ENCODE measurements around the gene STOM. TPM values are rescaled to one million over a fixed set of nuclear protein-coding genes. Genes with fewer than 3 reads are reported as not detected.
A peak's percentile ranks its signal among the peaks of the same experiment; 100 is the strongest.

The STOM gene
- total and polyA plus RNA-seq, 2 experiments from 2014 or later = 11.7 to 13.6 TPM

- Histone ChIP-seq H3K9me3 (ENCODE audit: low read depth) (no peaks in the 10 kb centered on the region), H3K27me3 (no peaks in the 10 kb centered on the region), H3K4me3 (no peak overlapping the region), H3K27ac (no peak overlapping the region), H3K4me1 (ENCODE audit: low read depth) (peaks cover 5% of the 10 kb centered on the region), H3K36me3 (no peaks in the 10 kb centered on the region)
- TF ChIP-seq, protein P1, sequence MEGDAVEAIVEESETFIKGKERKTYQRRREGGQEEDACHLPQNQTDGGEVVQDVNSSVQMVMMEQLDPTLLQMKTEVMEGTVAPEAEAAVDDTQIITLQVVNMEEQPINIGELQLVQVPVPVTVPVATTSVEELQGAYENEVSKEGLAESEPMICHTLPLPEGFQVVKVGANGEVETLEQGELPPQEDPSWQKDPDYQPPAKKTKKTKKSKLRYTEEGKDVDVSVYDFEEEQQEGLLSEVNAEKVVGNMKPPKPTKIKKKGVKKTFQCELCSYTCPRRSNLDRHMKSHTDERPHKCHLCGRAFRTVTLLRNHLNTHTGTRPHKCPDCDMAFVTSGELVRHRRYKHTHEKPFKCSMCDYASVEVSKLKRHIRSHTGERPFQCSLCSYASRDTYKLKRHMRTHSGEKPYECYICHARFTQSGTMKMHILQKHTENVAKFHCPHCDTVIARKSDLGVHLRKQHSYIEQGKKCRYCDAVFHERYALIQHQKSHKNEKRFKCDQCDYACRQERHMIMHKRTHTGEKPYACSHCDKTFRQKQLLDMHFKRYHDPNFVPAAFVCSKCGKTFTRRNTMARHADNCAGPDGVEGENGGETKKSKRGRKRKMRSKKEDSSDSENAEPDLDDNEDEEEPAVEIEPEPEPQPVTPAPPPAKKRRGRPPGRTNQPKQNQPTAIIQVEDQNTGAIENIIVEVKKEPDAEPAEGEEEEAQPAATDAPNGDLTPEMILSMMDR (IDR thresholded peaks at IDR 0.05; ENCODE audit: low read depth, low read length) = no peak
- no peak for DNase-seq (ENCODE audit: low read depth in 1 of 2, low spot score in 1 of 2)
These were observed 25.9 kb downstream of the STOM start for GRCh38 chr9:121344184-121344583.

DNA sequence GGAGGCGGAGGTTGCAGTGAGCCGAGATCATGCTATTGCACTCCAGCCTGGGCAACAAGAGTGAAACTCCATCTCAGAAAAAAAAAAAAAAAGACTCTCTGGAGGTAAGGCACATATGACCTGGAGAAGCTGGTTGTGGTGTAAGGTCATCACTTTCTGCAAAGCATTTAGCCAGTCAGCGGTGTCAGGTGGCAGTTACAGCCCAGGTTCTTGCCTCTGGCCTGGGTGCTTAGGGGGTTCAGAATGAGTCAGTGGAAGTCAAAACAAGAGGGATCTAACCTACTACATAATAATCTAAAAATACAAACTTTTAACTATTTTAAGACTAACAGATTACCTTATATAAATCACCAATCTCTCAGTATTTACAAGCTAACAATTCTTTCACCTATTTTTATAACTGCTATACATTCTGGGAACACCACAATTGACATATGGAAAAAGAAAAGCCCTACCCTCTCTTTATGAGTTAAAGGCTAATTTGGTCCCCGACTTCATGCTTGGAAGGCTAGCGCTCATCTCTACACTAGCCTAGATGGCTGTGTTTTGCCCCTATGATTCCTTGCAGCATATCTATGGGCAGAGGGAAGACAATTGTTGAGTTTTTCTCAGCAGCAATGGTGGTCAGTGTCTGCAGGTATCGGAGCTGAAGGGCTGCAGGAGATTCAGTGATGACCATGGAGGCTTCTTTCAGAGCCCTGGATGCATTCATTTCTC, 29.2 kb downstream of the STOM start:
- no peaks in the 10 kb centered on the region for H3K9me3 ChIP-seq (ENCODE audit: low read depth)
- H3K4me3 ChIP-seq = no peak overlapping the region
- no peaks in the 10 kb centered on the region for H3K27me3 ChIP-seq
- peaks cover 5% of the 10 kb centered on the region for H3K4me1 ChIP-seq (ENCODE audit: low read depth)
- no peak for DNase-seq (ENCODE audit: low read depth in 1 of 2, low spot score in 1 of 2)
- no peaks in the 10 kb centered on the region for H3K36me3 ChIP-seq
- TF ChIP-seq, protein P1 (IDR thresholded peaks at IDR 0.05; ENCODE audit: low read depth, low read length) = no peak
- H3K27ac ChIP-seq = no peak overlapping the region

GRCh38 chr9:121339437-121339836, 30.6 kb downstream of the STOM start:
- Histone ChIP-seq H3K36me3 (no peaks in the 10 kb centered on the region), H3K27me3 (no peaks in the 10 kb centered on the region), H3K4me1 (ENCODE audit: low read depth) (peaks cover 5% of the 10 kb centered on the region), H3K9me3 (ENCODE audit: low read depth) (no peaks in the 10 kb centered on the region), H3K27ac (peak overlapping the region; percentile 2), H3K4me3 (no peak overlapping the region)
- no peak for DNase-seq (ENCODE audit: low read depth in 1 of 2, low spot score in 1 of 2)
- TF ChIP-seq, protein P1 (IDR thresholded peaks at IDR 0.05; ENCODE audit: low read depth, low read length) = no peak

DNA sequence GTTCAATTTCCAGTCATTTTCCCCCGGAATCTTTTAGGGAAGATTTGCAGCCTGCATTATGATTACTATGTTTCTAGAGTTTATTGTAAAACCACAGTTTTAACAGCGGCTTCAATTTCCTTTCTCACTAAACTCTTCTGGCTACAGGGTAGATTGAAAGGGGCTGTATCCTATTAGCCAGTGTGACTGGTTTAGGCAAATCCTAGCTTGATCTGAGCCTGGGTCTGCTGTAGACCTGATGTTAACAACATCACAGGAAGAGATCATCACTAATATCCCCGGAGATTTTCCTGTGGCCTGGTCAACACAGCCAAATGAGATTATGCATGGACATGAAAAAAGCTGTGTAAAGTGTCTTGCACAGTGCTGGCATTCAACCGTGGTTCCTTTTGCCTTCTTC, 33.4 kb downstream of the STOM start:
- Histone ChIP-seq H3K4me3 (no peak overlapping the region), H3K27me3 (no peaks in the 10 kb centered on the region), H3K27ac (no peak overlapping the region), H3K36me3 (no peaks in the 10 kb centered on the region), H3K9me3 (ENCODE audit: low read depth) (no peaks in the 10 kb centered on the region), H3K4me1 (ENCODE audit: low read depth) (peaks cover 5% of the 10 kb centered on the region)
- TF ChIP-seq, protein P1 (IDR thresholded peaks at IDR 0.05; ENCODE audit: low read depth, low read length) = no peak
- no peak for DNase-seq (ENCODE audit: low read depth in 1 of 2, low spot score in 1 of 2)

- Histone ChIP-seq H3K27me3 (no peaks in the 10 kb centered on the region), H3K36me3 (peaks cover 11% of the 10 kb centered on the region), H3K9me3 (ENCODE audit: low read depth) (no peaks in the 10 kb centered on the region), H3K4me3 (no peak overlapping the region), H3K4me1 (ENCODE audit: low read depth) (no peaks in the 10 kb centered on the region), H3K27ac (no peak overlapping the region)
- TF ChIP-seq, protein P1 (IDR thresholded peaks at IDR 0.05; ENCODE audit: low read depth, low read length) = no peak
- no peak for DNase-seq (ENCODE audit: low read depth in 1 of 2, low spot score in 1 of 2)
These were observed 35.9 kb downstream of the STOM start for GRCh38 chr9:121333950-121334773.
